RWPE2 (cell line): ENCODE data around the gene IL1RAPL2.
"Not testable (repeated sequence)": the region's sequence is repeated elsewhere in the genome, so short reads cannot be mapped to it uniquely, and the experiment has no call there.

Source experiments
- ATAC-seq: fragments of 200-7000 bp; cut with Tn5 transposase; 3 replicates; pipeline ENCODE4 v1.9.1; 2021; ENCODE audit warnings: low read depth
- DNase-seq: peaks from one replicate; pipeline ENCODE4 v3.0.0-alpha.2; 2020; ENCODE audit warnings: low spot score
- H3K27ac ChIP-seq: fragments of 450-650 bp; 2 replicates; pipeline ENCODE4 v1.5.1; 2017; ENCODE audit warnings: mild to moderate bottlenecking; ENCODE audit not compliant: poor library complexity, severe bottlenecking
- H3K27me3 ChIP-seq: fragments of 250-450 bp; sonication (Bioruptor Pico); 2 replicates; pipeline ENCODE4 v1.5.1; 2021; ENCODE audit warnings: mild to moderate bottlenecking, moderate library complexity; ENCODE audit not compliant: insufficient read depth, poor library complexity, severe bottlenecking
- H3K36me3 ChIP-seq: fragments of 250-450 bp; sonication (Bioruptor Pico); 2 replicates; pipeline ENCODE4 v1.5.1; 2020; ENCODE audit warnings: low read depth, mild to moderate bottlenecking, moderate library complexity
- H3K4me1 ChIP-seq: fragments of 250-450 bp; sonication (Bioruptor Pico); 2 replicates; pipeline ENCODE4 v1.5.1; 2021; ENCODE audit warnings: mild to moderate bottlenecking, moderate library complexity; ENCODE audit not compliant: insufficient read depth, poor library complexity, severe bottlenecking
- H3K4me3 ChIP-seq: fragments of 250-450 bp; sonication (Bioruptor Pico); 2 replicates; pipeline ENCODE4 v1.5.1; 2021; ENCODE audit warnings: mild to moderate bottlenecking, moderate library complexity; ENCODE audit not compliant: severe bottlenecking
- H3K9me3 ChIP-seq: fragments of 250-450 bp; sonication (Bioruptor Pico); 2 replicates; pipeline ENCODE4 v1.5.1; 2021; ENCODE audit warnings: mild to moderate bottlenecking, moderate library complexity; ENCODE audit not compliant: severe bottlenecking
- TF ChIP-seq, protein P1 (sequence below): fragments of 450-650 bp; IDR thresholded peaks from one replicate; pipeline ENCODE4 v1.5.1; 2017; ENCODE audit warnings: mild to moderate bottlenecking, moderate library complexity; ENCODE audit not compliant: poor library complexity, severe bottlenecking

IL1RAPL2 gene

DNA sequence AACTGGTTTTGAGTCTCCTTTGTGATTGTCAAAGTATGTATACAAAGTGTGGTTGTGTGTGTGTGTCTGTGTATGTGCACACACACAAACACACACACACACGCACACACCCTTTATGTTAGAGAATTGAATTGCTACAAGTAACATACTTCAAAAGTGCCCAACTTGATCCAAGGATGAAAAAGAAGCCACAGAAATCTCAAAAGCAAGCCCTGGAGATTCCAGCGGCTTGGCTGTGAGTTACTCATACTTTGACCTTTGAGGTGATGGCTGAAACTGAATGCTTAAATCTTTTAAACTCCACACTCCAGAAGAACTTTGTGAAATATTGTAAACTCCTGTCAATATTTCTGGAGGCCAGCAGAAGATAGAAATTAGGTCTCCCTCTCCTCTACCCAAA lies 1087.9 kb downstream of the IL1RAPL2 start:
- Histone ChIP-seq H3K27ac (no peak overlapping the region), H3K36me3 (no peaks in the 10 kb centered on the region), H3K4me1 (no peaks in the 10 kb centered on the region), H3K27me3 (no peaks in the 10 kb centered on the region), H3K9me3 (no peaks in the 10 kb centered on the region), H3K4me3 (no peak overlapping the region)
- TF ChIP-seq, protein P1, sequence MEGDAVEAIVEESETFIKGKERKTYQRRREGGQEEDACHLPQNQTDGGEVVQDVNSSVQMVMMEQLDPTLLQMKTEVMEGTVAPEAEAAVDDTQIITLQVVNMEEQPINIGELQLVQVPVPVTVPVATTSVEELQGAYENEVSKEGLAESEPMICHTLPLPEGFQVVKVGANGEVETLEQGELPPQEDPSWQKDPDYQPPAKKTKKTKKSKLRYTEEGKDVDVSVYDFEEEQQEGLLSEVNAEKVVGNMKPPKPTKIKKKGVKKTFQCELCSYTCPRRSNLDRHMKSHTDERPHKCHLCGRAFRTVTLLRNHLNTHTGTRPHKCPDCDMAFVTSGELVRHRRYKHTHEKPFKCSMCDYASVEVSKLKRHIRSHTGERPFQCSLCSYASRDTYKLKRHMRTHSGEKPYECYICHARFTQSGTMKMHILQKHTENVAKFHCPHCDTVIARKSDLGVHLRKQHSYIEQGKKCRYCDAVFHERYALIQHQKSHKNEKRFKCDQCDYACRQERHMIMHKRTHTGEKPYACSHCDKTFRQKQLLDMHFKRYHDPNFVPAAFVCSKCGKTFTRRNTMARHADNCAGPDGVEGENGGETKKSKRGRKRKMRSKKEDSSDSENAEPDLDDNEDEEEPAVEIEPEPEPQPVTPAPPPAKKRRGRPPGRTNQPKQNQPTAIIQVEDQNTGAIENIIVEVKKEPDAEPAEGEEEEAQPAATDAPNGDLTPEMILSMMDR, result no peak
- DNase-seq (no peak), ATAC-seq (no peak)

DNA sequence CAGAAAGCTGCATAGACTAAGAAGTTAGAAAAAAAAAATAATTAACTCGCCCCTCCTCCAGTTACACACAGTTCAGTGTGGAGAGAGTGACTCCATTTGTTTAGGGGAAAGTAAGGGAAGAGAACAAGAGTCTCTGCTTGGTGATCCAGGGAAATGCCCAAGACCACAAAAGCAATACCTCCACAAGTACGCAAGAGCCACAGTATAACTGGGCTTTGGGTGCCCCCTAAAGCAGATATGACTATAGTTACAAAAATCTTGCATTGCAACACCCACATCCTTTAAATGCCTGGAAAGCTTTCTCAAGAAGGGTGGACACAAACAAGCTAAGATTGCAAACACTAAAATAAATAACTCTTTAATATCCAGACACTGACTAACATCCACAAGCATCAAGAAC lies 1092.1 kb downstream of the IL1RAPL2 start:
- Histone ChIP-seq H3K36me3 (no peaks in the 10 kb centered on the region), H3K27me3 (no peaks in the 10 kb centered on the region), H3K4me3 (no peak overlapping the region), H3K27ac (no peak overlapping the region), H3K4me1 (no peaks in the 10 kb centered on the region), H3K9me3 (no peaks in the 10 kb centered on the region)
- TF ChIP-seq, protein P1, result no peak
- DNase-seq (no peak), ATAC-seq (peak; percentile 29; the same call in 1 of the 3 replicates)

DNA sequence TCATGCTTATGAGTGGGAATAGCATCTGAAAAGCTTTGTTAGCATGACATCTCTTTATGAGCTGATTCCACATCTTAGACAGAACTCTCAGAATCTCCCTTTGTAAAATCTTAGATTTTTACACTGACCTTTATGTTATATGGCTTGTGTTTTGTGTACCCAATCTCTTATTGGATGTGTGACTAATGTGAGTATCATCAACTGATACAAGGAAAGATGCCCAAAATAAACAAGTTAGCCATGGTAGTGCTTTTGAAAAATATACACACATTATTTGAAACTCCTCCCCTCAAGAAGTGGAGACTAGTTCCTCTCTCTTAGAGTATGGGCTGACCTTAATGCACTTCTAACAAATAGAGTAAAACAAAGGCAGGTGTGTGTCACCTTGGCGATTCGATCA lies 1096.2 kb downstream of the IL1RAPL2 start:
- H3K9me3 ChIP-seq, result no peaks in the 10 kb centered on the region
- TF ChIP-seq, protein P1, result no peak
- no peak overlapping the region for H3K4me3 ChIP-seq
- DNase-seq (no peak), ATAC-seq (no peak)
- H3K27me3 ChIP-seq, result no peaks in the 10 kb centered on the region
- no peak overlapping the region for H3K27ac ChIP-seq
- no peaks in the 10 kb centered on the region for H3K36me3 ChIP-seq
- no peaks in the 10 kb centered on the region for H3K4me1 ChIP-seq

DNA sequence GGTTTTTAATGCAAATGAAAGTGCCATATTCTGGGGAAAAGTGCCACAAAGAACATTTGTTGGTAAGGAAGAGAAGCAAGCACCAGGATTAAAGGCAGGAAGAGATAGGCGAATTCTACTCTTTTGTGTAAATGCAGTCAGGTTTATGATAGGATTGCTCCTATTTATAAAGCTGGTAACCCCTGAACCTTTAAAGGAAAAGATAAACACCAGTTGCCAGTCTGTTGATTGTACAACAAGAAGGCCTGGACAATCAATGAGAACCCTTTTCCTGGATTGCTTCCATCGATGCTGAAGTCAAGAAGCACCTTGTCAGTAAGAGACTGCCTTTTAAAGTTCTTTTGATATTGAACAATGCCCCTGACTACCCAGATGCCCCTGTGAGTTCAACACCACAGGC lies 1098.2 kb downstream of the IL1RAPL2 start:
- TF ChIP-seq, protein P1, result no peak
- Histone ChIP-seq H3K27ac (no peak overlapping the region), H3K36me3 (no peaks in the 10 kb centered on the region), H3K27me3 (no peaks in the 10 kb centered on the region), H3K9me3 (no peaks in the 10 kb centered on the region), H3K4me1 (no peaks in the 10 kb centered on the region), H3K4me3 (no peak overlapping the region)
- DNase-seq (no peak), ATAC-seq (no peak)

DNA sequence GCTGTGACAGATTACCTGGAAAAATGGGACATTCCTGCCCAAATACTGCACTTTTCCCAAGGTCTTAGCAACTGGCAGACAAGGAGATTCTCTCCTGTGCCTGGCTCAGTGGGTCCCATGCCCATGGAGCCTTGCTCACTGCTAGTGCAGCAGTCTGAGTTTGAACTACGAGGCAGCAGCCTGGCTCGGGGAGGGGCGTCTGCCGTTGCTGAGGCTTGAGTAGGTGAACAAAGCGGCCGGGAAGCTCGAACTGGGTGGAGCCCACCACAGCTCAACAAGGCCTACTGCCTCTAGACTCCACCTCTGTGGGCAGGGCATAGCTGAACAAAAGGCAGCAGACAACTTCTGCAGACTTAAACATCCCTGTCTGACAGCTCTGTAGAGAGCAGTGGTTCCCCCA lies 1118.3 kb downstream of the IL1RAPL2 start:
- not testable (repeated sequence) for H3K9me3 ChIP-seq, H3K27ac ChIP-seq, H3K27me3 ChIP-seq, ATAC-seq, H3K4me1 ChIP-seq, DNase-seq, H3K4me3 ChIP-seq, H3K36me3 ChIP-seq
